ENCODE measurements around the gene PLOD1.

PLOD1 gene

DNA sequence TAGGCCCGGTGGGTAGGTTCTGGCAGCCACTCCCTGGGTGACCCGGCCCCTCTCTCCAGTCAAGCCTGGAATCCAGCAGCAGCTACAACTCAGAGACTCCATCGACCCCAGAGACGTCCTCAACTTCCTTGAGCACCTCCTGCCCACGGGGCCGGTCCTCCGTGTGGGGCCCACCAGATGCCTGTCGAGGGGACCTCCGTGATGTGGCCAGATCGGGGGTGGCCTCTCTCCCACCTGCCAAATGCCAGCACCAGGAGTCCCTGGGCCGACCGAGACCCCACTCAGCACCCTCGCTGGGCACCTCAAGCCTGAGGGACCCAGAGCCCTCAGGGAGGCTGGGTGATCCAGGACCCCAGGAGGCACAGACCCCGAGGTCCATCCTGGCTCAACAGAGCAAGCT lies 87.5 kb downstream of the PLOD1 start:
- Histone ChIP-seq H3K4me1 (ENCODE audit: control insufficient read depth, insufficient read depth, low read length) (no peaks in the 10 kb centered on the region), H3K9me3 (ENCODE audit: control insufficient read depth, insufficient read depth, low read depth, low read length) (no peaks in the 10 kb centered on the region), H3K4me3 (ENCODE audit: low read depth, low read length) (no peak overlapping the region), H3K36me3 (ENCODE audit: control insufficient read depth in 2 of 2, insufficient read depth in 1 of 2, low read length in 2 of 2) (peaks cover 3 to 51% of the 10 kb centered on the region in 2 experiments; a peak in 2 of 3 replicates), H3K27ac (ENCODE audit: extremely low read depth, low read depth, low read length) (no peak overlapping the region)
- CTCF ChIA-PET = no interaction called here
- POLR2A ChIA-PET = no interaction called here
- TF ChIP-seq ZNF324 (tag by site-specific recombination; IDR thresholded peaks at IDR 0.05) (no peak), ZNF302 (tag by site-specific recombination; IDR thresholded peaks at IDR 0.05; ENCODE audit: low read depth) (no peak), GLIS2 (tag by site-specific recombination; IDR thresholded peaks at IDR 0.05) (peak; percentile 39)
- TF ChIP-seq, protein P1, sequence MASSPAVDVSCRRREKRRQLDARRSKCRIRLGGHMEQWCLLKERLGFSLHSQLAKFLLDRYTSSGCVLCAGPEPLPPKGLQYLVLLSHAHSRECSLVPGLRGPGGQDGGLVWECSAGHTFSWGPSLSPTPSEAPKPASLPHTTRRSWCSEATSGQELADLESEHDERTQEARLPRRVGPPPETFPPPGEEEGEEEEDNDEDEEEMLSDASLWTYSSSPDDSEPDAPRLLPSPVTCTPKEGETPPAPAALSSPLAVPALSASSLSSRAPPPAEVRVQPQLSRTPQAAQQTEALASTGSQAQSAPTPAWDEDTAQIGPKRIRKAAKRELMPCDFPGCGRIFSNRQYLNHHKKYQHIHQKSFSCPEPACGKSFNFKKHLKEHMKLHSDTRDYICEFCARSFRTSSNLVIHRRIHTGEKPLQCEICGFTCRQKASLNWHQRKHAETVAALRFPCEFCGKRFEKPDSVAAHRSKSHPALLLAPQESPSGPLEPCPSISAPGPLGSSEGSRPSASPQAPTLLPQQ (tag by site-specific recombination; IDR thresholded peaks at IDR 0.05) = 0 out of 2 replicates have a peak, but pooled peaks have one; percentile 25
